LNCaP clone FGC (cell line): ENCODE data around the gene SPG11.
"Not testable (repeated sequence)": the region's sequence is repeated elsewhere in the genome, so short reads cannot be mapped to it uniquely, and the experiment has no call there.

Source experiments
- DNase-seq: peaks from one replicate; pipeline ENCODE4 v3.0.0-alpha.2; 2011; ENCODE audit warnings: low read depth
- H3K4me3 ChIP-seq: 2 replicates; pipeline ENCODE4 v1.5.1; 2011; ENCODE audit warnings: mild to moderate bottlenecking, low read depth, low read length, control low read depth
- TF ChIP-seq, protein P1 (sequence below): IDR thresholded peaks from 2 replicates; pipeline ENCODE4 v1.5.1; 2012; ENCODE audit warnings: mild to moderate bottlenecking; ENCODE audit not compliant: control insufficient read depth, insufficient read depth; ENCODE audit errors: extremely low read depth

The SPG11 gene

GRCh38 chr15:44647637-44648036 is 15.8 kb downstream of the SPG11 start:
- TF ChIP-seq, protein P1, sequence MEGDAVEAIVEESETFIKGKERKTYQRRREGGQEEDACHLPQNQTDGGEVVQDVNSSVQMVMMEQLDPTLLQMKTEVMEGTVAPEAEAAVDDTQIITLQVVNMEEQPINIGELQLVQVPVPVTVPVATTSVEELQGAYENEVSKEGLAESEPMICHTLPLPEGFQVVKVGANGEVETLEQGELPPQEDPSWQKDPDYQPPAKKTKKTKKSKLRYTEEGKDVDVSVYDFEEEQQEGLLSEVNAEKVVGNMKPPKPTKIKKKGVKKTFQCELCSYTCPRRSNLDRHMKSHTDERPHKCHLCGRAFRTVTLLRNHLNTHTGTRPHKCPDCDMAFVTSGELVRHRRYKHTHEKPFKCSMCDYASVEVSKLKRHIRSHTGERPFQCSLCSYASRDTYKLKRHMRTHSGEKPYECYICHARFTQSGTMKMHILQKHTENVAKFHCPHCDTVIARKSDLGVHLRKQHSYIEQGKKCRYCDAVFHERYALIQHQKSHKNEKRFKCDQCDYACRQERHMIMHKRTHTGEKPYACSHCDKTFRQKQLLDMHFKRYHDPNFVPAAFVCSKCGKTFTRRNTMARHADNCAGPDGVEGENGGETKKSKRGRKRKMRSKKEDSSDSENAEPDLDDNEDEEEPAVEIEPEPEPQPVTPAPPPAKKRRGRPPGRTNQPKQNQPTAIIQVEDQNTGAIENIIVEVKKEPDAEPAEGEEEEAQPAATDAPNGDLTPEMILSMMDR, result no peak
- no peak overlapping the region for H3K4me3 ChIP-seq
- DNase-seq, result no peak

DNA sequence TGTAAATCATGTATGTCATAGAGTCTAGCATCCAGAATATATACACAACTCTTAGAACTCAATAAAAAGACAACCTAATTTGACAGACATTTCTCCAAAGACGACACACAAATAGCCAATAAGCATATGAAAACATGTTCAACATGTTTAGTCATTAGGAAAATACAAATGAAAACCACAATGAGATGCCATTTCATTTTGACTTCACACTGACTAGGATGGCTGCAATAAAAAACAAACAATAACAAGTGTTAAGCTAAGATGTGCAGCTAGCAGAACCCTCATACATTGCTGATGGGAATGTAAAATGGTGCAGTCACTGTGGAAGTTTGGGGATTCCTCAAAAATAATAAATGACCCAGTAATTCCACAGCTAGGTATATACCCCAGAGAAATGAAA is 16.4 kb downstream of the SPG11 start:
- TF ChIP-seq, protein P1, result no peak
- no peak for DNase-seq
- H3K4me3 ChIP-seq, result no peak overlapping the region

DNA sequence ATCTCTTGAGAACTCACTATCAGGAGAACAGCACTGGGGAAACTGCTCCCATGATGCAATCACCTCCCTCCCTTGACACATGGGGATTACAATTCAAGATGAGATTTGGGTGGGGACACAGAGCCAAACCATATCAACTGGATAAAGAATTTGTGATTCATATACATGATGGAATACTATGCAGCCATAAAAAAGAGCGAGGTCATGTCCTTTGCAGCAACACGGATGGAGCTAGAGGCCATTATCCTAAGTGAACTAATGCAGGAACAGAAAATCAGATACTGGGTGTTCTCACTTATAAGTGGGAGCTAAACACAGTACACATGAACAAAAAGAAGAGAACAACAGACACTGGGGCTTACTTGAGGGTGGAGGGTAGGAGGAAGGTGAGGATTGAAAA is 17.0 kb downstream of the SPG11 start:
- TF ChIP-seq, protein P1, result no peak
- no peak for DNase-seq
- no peak overlapping the region for H3K4me3 ChIP-seq

GRCh38 chr15:44641651-44642050 is 21.8 kb downstream of the SPG11 start:
- H3K4me3 ChIP-seq, result no peak overlapping the region
- TF ChIP-seq, protein P1, result no peak
- DNase-seq, result no peak

GRCh38 chr15:44636976-44637375 is 26.5 kb downstream of the SPG11 start:
- H3K4me3 ChIP-seq, result no peak overlapping the region
- TF ChIP-seq, protein P1, result no peak
- DNase-seq, result no peak

DNA sequence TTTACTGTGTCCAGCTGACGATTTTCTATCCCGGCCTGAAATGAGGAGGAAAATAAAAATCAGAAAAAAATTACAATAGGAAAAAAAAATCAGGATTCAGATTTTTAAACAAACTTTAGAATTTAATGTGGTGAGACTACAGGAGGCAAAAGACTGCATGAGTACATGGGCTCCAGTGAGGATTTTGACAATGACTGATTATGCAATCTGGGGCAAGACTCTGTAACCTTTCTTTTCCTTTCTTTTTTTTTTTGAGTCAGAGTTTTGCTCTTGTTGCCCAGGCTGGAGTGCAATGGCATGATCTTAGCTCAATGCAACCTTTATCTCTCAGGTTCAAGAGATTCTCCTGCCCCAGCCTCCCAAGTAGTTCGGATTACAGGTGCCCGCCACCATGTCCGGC is 29.9 kb downstream of the SPG11 start:
- no peak for DNase-seq
- no peak overlapping the region for H3K4me3 ChIP-seq
- TF ChIP-seq, protein P1, result no peak

DNA sequence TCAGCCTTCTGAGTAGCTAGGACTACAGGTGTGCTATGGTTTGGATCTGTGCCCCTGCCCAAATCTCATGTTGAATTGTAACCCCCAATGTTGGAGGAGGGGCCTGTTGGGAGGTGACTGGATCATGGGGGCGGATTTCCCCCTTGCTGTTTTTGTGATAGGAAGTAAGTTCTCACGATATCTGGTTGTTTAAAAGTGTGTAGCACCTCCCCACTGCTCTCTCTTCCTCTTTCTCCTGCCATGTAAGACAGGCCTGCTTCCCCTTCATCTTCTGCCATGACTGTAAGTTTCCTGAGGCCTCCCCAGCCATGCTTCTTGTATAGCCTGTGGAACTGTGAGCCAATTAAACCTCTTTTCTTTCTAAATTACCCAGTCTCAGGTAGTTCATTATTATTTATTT is 38.2 kb downstream of the SPG11 start:
- not testable (repeated sequence) for H3K4me3 ChIP-seq, DNase-seq
